SH-SY5Y (cell line): Measurements from ENCODE around the gene FSCB.

Source experiments
- GATA2 ChIP-seq: IDR thresholded peaks from 2 replicates; pipeline ENCODE4 v1.6.1; 2011; ENCODE audit warnings: mild to moderate bottlenecking, low read depth, low read length
- GATA3 ChIP-seq: IDR thresholded peaks from 2 replicates; pipeline ENCODE4 v1.6.1; 2011; ENCODE audit warnings: low read depth, mild to moderate bottlenecking, low read length, moderate library complexity

GRCh38 chr14:44477953-44478352 is 29.1 kb downstream of the FSCB start:
- TF ChIP-seq GATA2: no peak
- TF ChIP-seq GATA3: no peak
